Heart right ventricle (tissue), 16 donors: Measurements from ENCODE around the gene CMTM7. TPM values are rescaled to one million over a fixed set of nuclear protein-coding genes. Genes with fewer than 3 reads are reported as not detected.

Source experiments
- ATAC-seq, 8 donors: fragments of 200-7000 bp; cut with Tn5 transposase; one replicate each; pipeline ENCODE4 v1.9.1; 2020; ENCODE audit warnings: mild to moderate bottlenecking in 8 of 8, moderate library complexity in 8 of 8, moderate number of reproducible peaks in 1 of 8
- DNase-seq, 2 donors: peaks; one replicate each; pipeline ENCODE4 v3.0.0-alpha.2; 2020
- H3K27ac ChIP-seq, 10 donors: fragments of 200-600 bp; sonication (generic) in 2 of 10; one replicate each; pipeline versions ENCODE4 v1.5.0 to v1.8.0; 2020 to 2022; ENCODE audit warnings: mild to moderate bottlenecking in 3 of 10
- H3K27me3 ChIP-seq, 7 donors: fragments of 200-600 bp; one replicate each; pipeline ENCODE4 v1.8.0; 2021 to 2022; ENCODE audit warnings: mild to moderate bottlenecking in 2 of 7
- H3K36me3 ChIP-seq, 9 donors: fragments of 200-600 bp; sonication (generic) in 1 of 9; one replicate each; pipeline versions ENCODE4 v1.5.0 to v1.8.0; 2020 to 2022; ENCODE audit warnings: mild to moderate bottlenecking in 2 of 9
- H3K4me1 ChIP-seq, 9 donors: fragments of 200-600 bp; sonication (generic) in 1 of 9; one replicate each; pipeline versions ENCODE4 v1.5.0 to v1.8.0; 2020 to 2022; ENCODE audit warnings: mild to moderate bottlenecking in 4 of 9
- H3K4me3 ChIP-seq, 10 donors: fragments of 200-600 bp; sonication (generic) in 2 of 10; one replicate each; pipeline versions ENCODE4 v1.5.0 to v1.8.0; 2020 to 2022; ENCODE audit warnings: mild to moderate bottlenecking in 7 of 10, moderate library complexity in 2 of 10
- H3K9me3 ChIP-seq, 11 donors: fragments of 200-600 bp in 10 of 11; sonication (generic) in 2 of 11; one replicate each; pipeline versions ENCODE4 v1.5.0 to v1.8.0; 2013 to 2022; ENCODE audit warnings: mild to moderate bottlenecking in 2 of 11, control low read depth in 1 of 11, moderate library complexity in 1 of 11
- CTCF ChIP-seq, 9 donors: fragments of 200-600 bp; sonication (generic) in 2 of 9; IDR thresholded peaks; one replicate each; pipeline versions ENCODE4 v1.5.0 to v1.8.0; 2021 to 2022; ENCODE audit warnings: antibody characterized with exemption in 9 of 9, mild to moderate bottlenecking in 5 of 9, moderate library complexity in 1 of 9
- WGBS, 2 donors: extraction: QIAGEN DNeasy Blood & Tissue Kit; methylation state at CpG; one replicate each; pipeline ENCODE4 v1.1.7; 2013; ENCODE audit warnings: inconsistent platforms in 1 of 2; 5-methylcytosine and 5-hydroxymethylcytosine counted together
- intact Hi-C, 10 donors: fragments of 100-400 bp; cut with DNase I; formaldehyde crosslinking; loops; one replicate each; pipeline versions ENCODE4 v1.11.1 to v1.14.2; 2022
- polyA plus RNA-seq, 2 donors: library from polyadenylated mRNA; stranded (reverse); fragments of 200-250 nt; gene quantifications; one replicate each; pipeline ENCODE4 v1.2.3, GENCODE V29; 2013
- total RNA-seq, 10 donors: library from RNA; stranded (reverse); fragmentation: NEBNext Ultra II Directional in 3 of 10; extraction: Animal tissue kit (Norgen Biotek cat#: 25700) in 3 of 10; gene quantifications; one replicate each; pipeline versions ENCODE4 v1.2.1 to v1.2.4, GENCODE V29; 2021 to 2023
- donor health status: Arrhythmogenic right ventricular cardiomyopathy.
- donor health status: ischemic (EF 13 %, LVEDD 7.1; RV severe dilation, severe dysfunction).
- donor health status: healthy with polysubstance abuse.
- donor health status: DM: no; HTN: yes; CAD: no.
- donor health status: DM: no; HTN: no; CAD: no.
- donor health status: ischemic (EF 25% LVEDD 6.9; RV normal size, moderate dysfunction).
- donor health status: ischemic (EF 25% LVEDD 5.7; RV mildly dilated, moderate dysfunction).
- donor health status: healthy.
- donor health status: DM: yes; HTN: yes; CAD: no.
- donor health status: Ischemic cardiomyopathy.
- donor health status: ischemic (EF 35%, LVEDD 5.7; RV mildly dilated, moderate dysfunction).
- donor health status: nonischemic (EF 11% LVEDD 7.7; RV severe dilation, severe dysfunction).
- donor health status: DM: yes; HTN: yes; CAD: no.
- donor health status: PGD.
- donor health status: ischemic (EF 29% LVEDD 5.4; RV normal size, mild dysfunction).
- donor health status: nonischemic (EF 23%, LVEDD 6.1; RV moderate dilation, normal function).

Gene CMTM7
- total and polyA plus RNA-seq, 12 donors = 1.7 to 9.2 (median 3.0) TPM

GRCh38 chr3:32455609-32456428 is 64.2 kb downstream of the CMTM7 start:
- Histone ChIP-seq H3K27ac (peak overlapping the region in 1 of 10 donors; percentile 38), H3K4me3 (no peak overlapping the region), H3K4me1 (peaks cover 0 to 41% (median 0%) of the 10 kb centered on the region in 9 donors), H3K36me3 (peaks cover 0 to 58% (median 0%) of the 10 kb centered on the region in 9 donors), H3K9me3 (no peaks in the 10 kb centered on the region), H3K27me3 (no peaks in the 10 kb centered on the region)
- intact Hi-C loops = loop anchor here in 1 of 10 donors (10.0 kb wide), 1 partner anchor 171 kb away; no protein-coding TSS in a partner anchor
- WGBS, 2 donors = 85 to 87% methylated on average over 15 of the region's 15 CpGs
- DNase-seq (no peak), ATAC-seq (no peak)
- no peak for TF ChIP-seq CTCF (IDR thresholded peaks at IDR 0.05)

- ATAC-seq (no peak), DNase-seq (no peak)
- peaks cover 0 to 50% (median 0%) of the 10 kb centered on the region in 9 donors for H3K36me3 ChIP-seq
- intact Hi-C loops = loop anchor here in 1 of 10 donors (10.0 kb wide), 1 partner anchor 172 kb away; no protein-coding TSS in a partner anchor
- H3K9me3 ChIP-seq = no peaks in the 10 kb centered on the region
- H3K27me3 ChIP-seq = no peaks in the 10 kb centered on the region
- H3K4me3 ChIP-seq = no peak overlapping the region
- TF ChIP-seq CTCF (IDR thresholded peaks at IDR 0.05) = no peak
- H3K27ac ChIP-seq = peak overlapping the region in 1 of 10 donors; percentile 43
- 85 to 89% methylated on average over 11 of the region's 11 CpGs for WGBS, 2 donors
- H3K4me1 ChIP-seq = peaks cover 0 to 49% (median under 1%) of the 10 kb centered on the region in 9 donors
Measured at GRCh38 chr3:32456429-32457130, 64.9 kb downstream of the CMTM7 start.

GRCh38 chr3:32457971-32458471 is 66.4 kb downstream of the CMTM7 start:
- Histone ChIP-seq H3K9me3 (no peaks in the 10 kb centered on the region), H3K36me3 (peaks cover 0 to 36% (median 0%) of the 10 kb centered on the region in 9 donors), H3K4me1 (peaks cover 0 to 59% (median 6%) of the 10 kb centered on the region in 9 donors), H3K27me3 (no peaks in the 10 kb centered on the region), H3K4me3 (no peak overlapping the region), H3K27ac (peak overlapping the region in 2 of 10 donors; percentile 24 to 79)
- intact Hi-C loops = loop anchor here in 1 of 10 donors (10.0 kb wide), 1 partner anchor 173 kb away; no protein-coding TSS in a partner anchor
- ATAC-seq = peak in 6 of 8 donors; percentile 22 to 72 (median 52)
- 54 to 59% methylated on average over 9 of the region's 9 CpGs for WGBS, 2 donors
- TF ChIP-seq CTCF (IDR thresholded peaks at IDR 0.05) = no peak
- DNase-seq = no peak

- Histone ChIP-seq H3K9me3 (no peaks in the 10 kb centered on the region), H3K4me3 (no peak overlapping the region), H3K36me3 (peaks cover 0 to 24% (median 0%) of the 10 kb centered on the region in 9 donors), H3K27me3 (no peaks in the 10 kb centered on the region), H3K27ac (peak overlapping the region in 1 of 10 donors; percentile 79), H3K4me1 (peaks cover 0 to 59% (median 6%) of the 10 kb centered on the region in 9 donors)
- WGBS, 2 donors = 92 to 95% methylated on average over 5 of the region's 5 CpGs
- TF ChIP-seq CTCF (IDR thresholded peaks at IDR 0.05) = no peak
- DNase-seq (no peak), ATAC-seq (no peak)
- intact Hi-C loops = loop anchor here in 1 of 10 donors (10.0 kb wide), 1 partner anchor 175 kb away; no protein-coding TSS in a partner anchor
Measured at GRCh38 chr3:32459450-32459849, 67.8 kb downstream of the CMTM7 start.
